DND-41 (cell line): ENCODE measurements around the gene TMEM255A.

Source experiments
- ATAC-seq: fragments of 200-7000 bp; cut with Tn5 transposase; 3 replicates; pipeline ENCODE4 v1.9.1; 2021; ENCODE audit warnings: low read depth; ENCODE audit not compliant: insufficient read depth
- DNase-seq: peaks from one replicate; pipeline ENCODE4 v3.0.0-alpha.2; 2020
- H2AFZ ChIP-seq: 2 replicates; pipeline ENCODE4 v1.6.0; 2012; ENCODE audit warnings: low read depth, low read length
- H3K27ac ChIP-seq: 2 replicates; pipeline ENCODE4 v1.5.1; 2012; ENCODE audit warnings: low read length, inconsistent platforms
- H3K27me3 ChIP-seq: fragments of 200-600 bp; sonication (generic); 2 replicates; pipeline ENCODE4 v1.6.0; 2012; ENCODE audit warnings: low read length, mild to moderate bottlenecking, inconsistent platforms; ENCODE audit not compliant: insufficient read depth, poor library complexity
- H3K36me3 ChIP-seq: 2 replicates; pipeline ENCODE4 v1.5.1; 2012; ENCODE audit warnings: low read length, inconsistent platforms; ENCODE audit not compliant: insufficient read depth
- H3K4me1 ChIP-seq: 2 replicates; pipeline ENCODE4 v1.5.1; 2012; ENCODE audit warnings: mild to moderate bottlenecking, low read length; ENCODE audit not compliant: insufficient read depth
- H3K4me2 ChIP-seq: 2 replicates; pipeline ENCODE4 v1.6.0; 2012; ENCODE audit warnings: mild to moderate bottlenecking, moderate library complexity, low read length, inconsistent platforms; ENCODE audit not compliant: insufficient read depth
- H3K4me3 ChIP-seq, 2 experiments: fragments of 200-600 bp in 1 of 2; shearing (Covaris generic) in 1 of 2; 2 replicates each; pipeline ENCODE4 v1.5.1; 2012 to 2016; ENCODE audit warnings: inconsistent platforms in 2 of 2, low read length in 2 of 2, mild to moderate bottlenecking in 2 of 2, low read depth in 1 of 2, moderate library complexity in 1 of 2
- H3K79me2 ChIP-seq: 2 replicates; pipeline ENCODE4 v1.6.0; 2012; ENCODE audit warnings: low read length, inconsistent platforms; ENCODE audit not compliant: insufficient read depth
- H3K9ac ChIP-seq: 2 replicates; pipeline ENCODE4 v1.6.0; 2012; ENCODE audit warnings: low read depth, mild to moderate bottlenecking, inconsistent platforms, low read length, moderate library complexity
- H3K9me3 ChIP-seq: 2 replicates; pipeline ENCODE4 v1.5.1; 2012; ENCODE audit warnings: low read length, moderate library complexity, mild to moderate bottlenecking, inconsistent platforms; ENCODE audit not compliant: insufficient read depth, severe bottlenecking
- H4K20me1 ChIP-seq: 2 replicates; pipeline ENCODE4 v1.6.0; 2012; ENCODE audit warnings: low read length; ENCODE audit not compliant: insufficient read depth
- CTCF ChIP-seq: IDR thresholded peaks from 2 replicates; pipeline ENCODE4 v1.5.1; 2012; ENCODE audit warnings: borderline replicate concordance, low read length, moderate library complexity, mild to moderate bottlenecking; ENCODE audit not compliant: poor library complexity, severe bottlenecking; ENCODE audit errors: extremely low read depth
- EZH2 ChIP-seq: IDR thresholded peaks from 3 replicates; pipeline ENCODE4 v1.6.1; 2012; ENCODE audit warnings: borderline replicate concordance, low read depth, mild to moderate bottlenecking, moderate library complexity, low read length, inconsistent platforms; ENCODE audit not compliant: severe bottlenecking

TMEM255A gene

DNA sequence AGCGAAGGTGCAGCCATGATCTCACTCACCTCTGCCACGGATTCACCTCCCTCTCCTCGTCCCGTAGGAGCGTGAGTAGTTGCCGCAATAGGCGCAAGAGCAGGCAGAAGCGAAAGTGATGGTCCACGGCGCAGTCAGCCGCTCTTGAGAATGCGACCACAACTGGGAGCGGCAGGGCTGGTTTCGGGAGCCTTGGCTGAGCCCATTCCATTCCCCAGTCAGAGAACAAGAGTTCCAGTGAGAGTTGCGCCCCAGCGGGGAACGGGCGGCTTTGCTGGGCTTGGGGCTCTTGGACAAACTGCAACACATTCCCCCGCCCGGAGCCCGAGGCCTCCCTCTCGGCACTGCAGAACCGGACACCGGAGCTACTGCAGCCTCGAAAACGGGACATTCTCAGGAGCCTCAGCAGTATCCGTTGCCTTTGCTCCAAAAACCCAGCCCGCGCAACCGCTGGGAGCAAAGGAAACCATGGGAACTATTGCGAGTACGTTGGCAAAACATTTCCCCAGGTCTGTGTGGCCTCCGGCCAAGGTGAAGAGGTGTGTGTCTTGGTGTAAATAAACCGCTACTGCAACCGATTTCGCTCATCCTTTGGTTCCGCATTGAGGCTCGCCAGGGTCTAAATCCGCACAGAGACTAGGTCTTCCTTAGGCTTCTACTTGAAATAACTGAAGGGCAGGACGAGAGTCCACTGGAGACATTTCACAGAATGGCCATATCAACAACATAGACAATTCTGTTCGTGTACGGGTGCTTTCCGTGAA lies 66.3 kb downstream of the TMEM255A start:
- Histone ChIP-seq H3K4me1 (peaks cover 26% of the 10 kb centered on the region), H3K9me3 (no peaks in the 10 kb centered on the region), H4K20me1 (no peaks in the 10 kb centered on the region), H3K36me3 (no peaks in the 10 kb centered on the region), H2AFZ (peak overlapping the region; percentile 94), H3K4me2 (peak overlapping the region; percentile 85), H3K79me2 (peaks cover 8% of the 10 kb centered on the region), H3K9ac (peak overlapping the region; percentile 79), H3K27me3 (peaks cover 3% of the 10 kb centered on the region), H3K4me3 (peak overlapping the region; percentile 68 to 92), H3K27ac (peak overlapping the region; percentile 77)
- no peak for TF ChIP-seq EZH2
- peak; percentile 71 for DNase-seq
- ATAC-seq = peak; percentile 88

- H4K20me1 ChIP-seq = no peaks in the 10 kb centered on the region
- peaks cover 25% of the 10 kb centered on the region for H3K4me1 ChIP-seq
- peak overlapping the region; percentile 79 for H3K9ac ChIP-seq
- H3K4me3 ChIP-seq = peak overlapping the region; percentile 68 to 92
- peaks cover 3% of the 10 kb centered on the region for H3K27me3 ChIP-seq
- ATAC-seq = peak; percentile 47
- H3K36me3 ChIP-seq = peaks cover 5% of the 10 kb centered on the region; the same call in 1 of the 2 replicates
- H3K27ac ChIP-seq = peak overlapping the region; percentile 77
- DNase-seq = no peak
- no peaks in the 10 kb centered on the region for H3K9me3 ChIP-seq
- H3K79me2 ChIP-seq = peaks cover 8% of the 10 kb centered on the region
- peak overlapping the region; percentile 94 for H2AFZ ChIP-seq
- H3K4me2 ChIP-seq = peak overlapping the region; percentile 85
- no peak for TF ChIP-seq CTCF
- no peak for TF ChIP-seq EZH2
Observed at GRCh38 chrX:120244395-120244734, 66.9 kb downstream of the TMEM255A start.

DNA sequence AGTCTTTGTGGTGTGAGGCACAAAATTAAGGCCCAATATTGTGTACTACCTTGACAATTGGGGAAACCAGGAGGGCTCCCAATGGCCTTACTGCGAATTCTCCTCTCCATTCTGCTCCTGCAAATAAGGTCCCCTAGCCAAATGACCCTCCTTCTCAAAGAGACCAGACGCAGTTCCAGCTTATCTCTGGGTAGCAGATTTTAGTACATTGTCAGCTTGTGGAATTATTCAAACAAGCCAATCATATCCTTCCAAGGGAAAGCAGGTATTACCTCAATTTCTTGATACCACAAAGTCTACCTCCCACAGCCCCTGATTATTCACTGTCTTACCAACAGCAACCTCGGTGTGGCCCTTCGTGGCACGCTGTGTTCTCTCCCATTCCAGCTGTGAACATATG lies 68.4 kb downstream of the TMEM255A start:
- peaks cover 3% of the 10 kb centered on the region for H3K27me3 ChIP-seq
- peak overlapping the region; percentile 85; the same call in 1 of the 2 replicates for H3K4me2 ChIP-seq
- H3K4me1 ChIP-seq = peaks cover 25% of the 10 kb centered on the region
- H3K9me3 ChIP-seq = no peaks in the 10 kb centered on the region
- ATAC-seq = no peak
- no peak overlapping the region for H2AFZ ChIP-seq
- H3K9ac ChIP-seq = no peak overlapping the region
- H3K79me2 ChIP-seq = peaks cover 8% of the 10 kb centered on the region
- TF ChIP-seq EZH2 (no peak), CTCF (no peak)
- peaks cover 6% of the 10 kb centered on the region; the same call in 1 of the 2 replicates for H3K36me3 ChIP-seq
- DNase-seq = no peak
- no peak overlapping the region for H3K27ac ChIP-seq
- no peak overlapping the region for H3K4me3 ChIP-seq
- H4K20me1 ChIP-seq = no peaks in the 10 kb centered on the region

GRCh38 chrX:120238933-120239332 lies 72.3 kb downstream of the TMEM255A start:
- peaks cover 13% of the 10 kb centered on the region for H3K4me1 ChIP-seq
- no peak overlapping the region for H3K9ac ChIP-seq
- H3K79me2 ChIP-seq = peaks cover 8% of the 10 kb centered on the region
- no peak overlapping the region for H3K4me3 ChIP-seq
- TF ChIP-seq EZH2 = no peak
- no peak for TF ChIP-seq CTCF
- peaks cover under 1% of the 10 kb centered on the region for H3K27me3 ChIP-seq
- DNase-seq (no peak), ATAC-seq (no peak)
- no peaks in the 10 kb centered on the region for H4K20me1 ChIP-seq
- H2AFZ ChIP-seq = no peak overlapping the region
- no peaks in the 10 kb centered on the region for H3K9me3 ChIP-seq
- peaks cover 6% of the 10 kb centered on the region; the same call in 1 of the 2 replicates for H3K36me3 ChIP-seq
- H3K4me2 ChIP-seq = no peak overlapping the region
- H3K27ac ChIP-seq = no peak overlapping the region
